ENCODE data around the gene CACNA1I. TPM values are rescaled to one million over a fixed set of nuclear protein-coding genes. Genes with fewer than 3 reads are reported as not detected.
A peak's percentile ranks its signal among the peaks of the same experiment; 100 is the strongest.

Gene CACNA1I
- total RNA-seq, 1 donor from 2014 or later = 0.11 TPM

DNA sequence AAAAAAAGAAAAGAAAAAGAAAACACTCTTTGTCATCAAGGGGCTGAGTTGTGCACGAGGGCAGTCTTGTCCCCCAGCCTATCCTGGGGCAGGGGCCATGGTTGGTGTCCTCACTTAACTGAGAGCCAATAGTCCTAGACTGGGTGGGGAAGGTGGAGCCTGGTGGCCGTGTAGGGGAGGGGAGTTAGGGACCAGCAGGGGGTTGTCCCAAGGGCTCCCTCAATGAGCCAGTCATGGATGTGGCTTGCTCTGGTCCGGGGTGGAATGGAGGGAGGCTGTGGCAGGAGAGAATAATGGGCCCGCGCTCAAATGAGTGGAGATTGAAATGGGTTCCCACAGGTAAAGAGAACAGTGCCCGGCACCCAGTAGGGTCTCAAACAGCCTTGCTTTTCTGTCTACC is 46.2 kb downstream of the CACNA1I start:
- no peaks in the 10 kb centered on the region for H4K20me1 ChIP-seq (ENCODE audit: low read depth)
- peaks cover 8% of the 10 kb centered on the region for H3K4me1 ChIP-seq
- no peaks in the 10 kb centered on the region for H3K36me3 ChIP-seq
- no peaks in the 10 kb centered on the region for H3K79me2 ChIP-seq (ENCODE audit: low read depth)
- no peak overlapping the region for H3K4me3 Mint-ChIP-seq
- no peak for DNase-seq (ENCODE audit: low spot score)
- H3K27ac ChIP-seq = no peak overlapping the region
- no peaks in the 10 kb centered on the region for H3K36me3 Mint-ChIP-seq
- H3K9me3 Mint-ChIP-seq = peaks cover 2% of the 10 kb centered on the region
- TF ChIP-seq EZH2 (IDR thresholded peaks at IDR 0.05) (no peak), EZH2phosphoT487 (IDR thresholded peaks at IDR 0.05) (no peak)
- TF ChIP-seq, protein P1, sequence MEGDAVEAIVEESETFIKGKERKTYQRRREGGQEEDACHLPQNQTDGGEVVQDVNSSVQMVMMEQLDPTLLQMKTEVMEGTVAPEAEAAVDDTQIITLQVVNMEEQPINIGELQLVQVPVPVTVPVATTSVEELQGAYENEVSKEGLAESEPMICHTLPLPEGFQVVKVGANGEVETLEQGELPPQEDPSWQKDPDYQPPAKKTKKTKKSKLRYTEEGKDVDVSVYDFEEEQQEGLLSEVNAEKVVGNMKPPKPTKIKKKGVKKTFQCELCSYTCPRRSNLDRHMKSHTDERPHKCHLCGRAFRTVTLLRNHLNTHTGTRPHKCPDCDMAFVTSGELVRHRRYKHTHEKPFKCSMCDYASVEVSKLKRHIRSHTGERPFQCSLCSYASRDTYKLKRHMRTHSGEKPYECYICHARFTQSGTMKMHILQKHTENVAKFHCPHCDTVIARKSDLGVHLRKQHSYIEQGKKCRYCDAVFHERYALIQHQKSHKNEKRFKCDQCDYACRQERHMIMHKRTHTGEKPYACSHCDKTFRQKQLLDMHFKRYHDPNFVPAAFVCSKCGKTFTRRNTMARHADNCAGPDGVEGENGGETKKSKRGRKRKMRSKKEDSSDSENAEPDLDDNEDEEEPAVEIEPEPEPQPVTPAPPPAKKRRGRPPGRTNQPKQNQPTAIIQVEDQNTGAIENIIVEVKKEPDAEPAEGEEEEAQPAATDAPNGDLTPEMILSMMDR (IDR thresholded peaks at IDR 0.05) = no peak
- peaks cover 11% of the 10 kb centered on the region for H3K4me1 Mint-ChIP-seq
- no peak overlapping the region for H2AFZ ChIP-seq (replicated peaks)
- no peaks in the 10 kb centered on the region for H3K27me3 ChIP-seq
- H3K27me3 Mint-ChIP-seq (ENCODE audit: insufficient read depth, low read depth) = peaks cover 28% of the 10 kb centered on the region
- no peaks in the 10 kb centered on the region for H3K9me3 ChIP-seq (ENCODE audit: low read depth)
- no peaks in the 10 kb centered on the region for H3F3A ChIP-seq (ENCODE audit: low read depth)
- no peak overlapping the region for H3K4me3 ChIP-seq
- H3K4me2 ChIP-seq = no peak overlapping the region
- no peak overlapping the region for H3K9ac ChIP-seq
- peak overlapping the region; percentile 66 for H3K27ac Mint-ChIP-seq

DNA sequence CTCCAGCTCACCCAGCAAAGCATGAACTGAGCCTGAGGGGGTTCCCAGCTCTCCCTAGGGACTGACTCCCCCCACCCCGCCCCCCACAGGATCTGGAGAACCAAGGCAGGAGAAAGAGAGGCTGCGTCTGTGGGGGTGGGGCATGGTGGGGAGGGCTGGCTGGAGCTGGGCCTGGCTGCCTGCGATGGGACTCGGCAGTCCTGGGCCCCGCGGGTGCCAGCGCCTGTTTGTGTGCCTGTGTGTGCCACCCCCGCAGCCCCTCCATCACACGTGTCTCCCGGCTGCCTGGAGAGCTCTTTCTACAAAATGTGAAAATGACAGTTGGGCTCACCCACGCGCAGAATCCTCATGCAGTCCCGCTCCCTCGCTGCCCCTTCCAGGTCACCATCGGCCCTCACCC is 46.8 kb downstream of the CACNA1I start:
- Histone ChIP-seq H3K4me2 (no peak overlapping the region), H3K27me3 (no peaks in the 10 kb centered on the region), H3K4me1 (peaks cover 8% of the 10 kb centered on the region), H3F3A (ENCODE audit: low read depth) (no peaks in the 10 kb centered on the region), H3K27ac (no peak overlapping the region), H3K9me3 (ENCODE audit: low read depth) (no peaks in the 10 kb centered on the region), H3K4me3 (no peak overlapping the region), H2AFZ (replicated peaks) (no peak overlapping the region), H3K36me3 (no peaks in the 10 kb centered on the region), H4K20me1 (ENCODE audit: low read depth) (no peaks in the 10 kb centered on the region), H3K9ac (no peak overlapping the region), H3K79me2 (ENCODE audit: low read depth) (no peaks in the 10 kb centered on the region)
- no peak overlapping the region for H3K4me3 Mint-ChIP-seq
- no peak overlapping the region for H3K27ac Mint-ChIP-seq
- H3K9me3 Mint-ChIP-seq = no peaks in the 10 kb centered on the region
- TF ChIP-seq EZH2 (IDR thresholded peaks at IDR 0.05) = no peak
- TF ChIP-seq, protein P1 (IDR thresholded peaks at IDR 0.05) = no peak
- no peak for TF ChIP-seq EZH2phosphoT487 (IDR thresholded peaks at IDR 0.05)
- no peak for DNase-seq (ENCODE audit: low spot score)
- H3K4me1 Mint-ChIP-seq = peaks cover 11% of the 10 kb centered on the region
- no peaks in the 10 kb centered on the region for H3K36me3 Mint-ChIP-seq
- peaks cover 28% of the 10 kb centered on the region for H3K27me3 Mint-ChIP-seq (ENCODE audit: insufficient read depth, low read depth)

- no peak overlapping the region for H3K9ac ChIP-seq
- H3K27ac ChIP-seq = no peak overlapping the region
- no peaks in the 10 kb centered on the region for H3K27me3 ChIP-seq
- no peaks in the 10 kb centered on the region for H3K36me3 ChIP-seq
- Mint-ChIP-seq H3K36me3 (no peaks in the 10 kb centered on the region), H3K4me3 (peak overlapping the region; percentile 49), H3K27ac (peak overlapping the region; percentile 7), H3K4me1 (peaks cover 9% of the 10 kb centered on the region), H3K9me3 (no peaks in the 10 kb centered on the region), H3K27me3 (ENCODE audit: insufficient read depth, low read depth) (peaks cover 26% of the 10 kb centered on the region)
- no peak overlapping the region for H3K4me2 ChIP-seq
- H3K4me3 ChIP-seq = no peak overlapping the region
- H2AFZ ChIP-seq (replicated peaks) = no peak overlapping the region
- DNase-seq (ENCODE audit: low spot score) = no peak
- H4K20me1 ChIP-seq (ENCODE audit: low read depth) = no peaks in the 10 kb centered on the region
- H3F3A ChIP-seq (ENCODE audit: low read depth) = no peaks in the 10 kb centered on the region
- H3K9me3 ChIP-seq (ENCODE audit: low read depth) = no peaks in the 10 kb centered on the region
- no peak for TF ChIP-seq EZH2phosphoT487 (IDR thresholded peaks at IDR 0.05)
- TF ChIP-seq, protein P1 (IDR thresholded peaks at IDR 0.05) = no peak
- TF ChIP-seq EZH2 (IDR thresholded peaks at IDR 0.05) = no peak
- peaks cover 8% of the 10 kb centered on the region for H3K4me1 ChIP-seq
- H3K79me2 ChIP-seq (ENCODE audit: low read depth) = no peaks in the 10 kb centered on the region
Observed at GRCh38 chr22:39617970-39618757, 47.6 kb downstream of the CACNA1I start.
